Coronary artery (tissue), 2 donors: ENCODE results near the gene PTPRB.

Source experiments
- DNase-seq: peaks from one replicate; pipeline ENCODE4 v3.0.0-alpha.2; 2017; ENCODE audit warnings: low spot score
- H3K27ac ChIP-seq, 2 donors: fragments of 200-600 bp; sonication (generic); one replicate each; pipeline ENCODE4 v1.5.1; 2016 to 2019
- H3K4me3 ChIP-seq: fragments of 200-600 bp; sonication (generic); 2 replicates; pipeline ENCODE4 v1.5.1; 2016; ENCODE audit warnings: mild to moderate bottlenecking, moderate library complexity
- TF ChIP-seq, protein P1 (sequence below): fragments of 200-600 bp; sonication (generic); IDR thresholded peaks from one replicate; pipeline ENCODE4 v1.5.1; 2019; ENCODE audit warnings: antibody characterized with exemption

Gene PTPRB

DNA sequence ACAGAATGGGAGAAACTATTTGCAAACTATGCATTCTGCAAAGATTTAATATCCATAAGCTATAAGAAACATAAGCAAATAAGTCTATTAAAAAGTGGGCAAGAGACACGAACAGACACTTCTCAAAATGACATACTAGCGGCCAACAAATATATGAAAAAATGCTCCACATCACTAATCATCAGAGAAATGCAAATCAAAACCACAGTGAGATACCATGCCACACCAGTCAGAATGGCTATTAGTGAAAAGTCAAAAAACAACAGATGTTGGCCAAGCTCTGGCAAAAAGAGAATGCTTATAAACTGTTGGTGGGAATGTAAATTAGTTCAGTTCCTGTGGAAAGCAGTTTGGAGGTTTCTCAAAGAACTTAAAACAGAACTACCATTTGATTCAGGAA, 149.8 kb downstream of the PTPRB start:
- H3K4me3 ChIP-seq, result no peak overlapping the region
- no peak overlapping the region for H3K27ac ChIP-seq
- no peak for DNase-seq
- TF ChIP-seq, protein P1, sequence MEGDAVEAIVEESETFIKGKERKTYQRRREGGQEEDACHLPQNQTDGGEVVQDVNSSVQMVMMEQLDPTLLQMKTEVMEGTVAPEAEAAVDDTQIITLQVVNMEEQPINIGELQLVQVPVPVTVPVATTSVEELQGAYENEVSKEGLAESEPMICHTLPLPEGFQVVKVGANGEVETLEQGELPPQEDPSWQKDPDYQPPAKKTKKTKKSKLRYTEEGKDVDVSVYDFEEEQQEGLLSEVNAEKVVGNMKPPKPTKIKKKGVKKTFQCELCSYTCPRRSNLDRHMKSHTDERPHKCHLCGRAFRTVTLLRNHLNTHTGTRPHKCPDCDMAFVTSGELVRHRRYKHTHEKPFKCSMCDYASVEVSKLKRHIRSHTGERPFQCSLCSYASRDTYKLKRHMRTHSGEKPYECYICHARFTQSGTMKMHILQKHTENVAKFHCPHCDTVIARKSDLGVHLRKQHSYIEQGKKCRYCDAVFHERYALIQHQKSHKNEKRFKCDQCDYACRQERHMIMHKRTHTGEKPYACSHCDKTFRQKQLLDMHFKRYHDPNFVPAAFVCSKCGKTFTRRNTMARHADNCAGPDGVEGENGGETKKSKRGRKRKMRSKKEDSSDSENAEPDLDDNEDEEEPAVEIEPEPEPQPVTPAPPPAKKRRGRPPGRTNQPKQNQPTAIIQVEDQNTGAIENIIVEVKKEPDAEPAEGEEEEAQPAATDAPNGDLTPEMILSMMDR, result no peak

DNA sequence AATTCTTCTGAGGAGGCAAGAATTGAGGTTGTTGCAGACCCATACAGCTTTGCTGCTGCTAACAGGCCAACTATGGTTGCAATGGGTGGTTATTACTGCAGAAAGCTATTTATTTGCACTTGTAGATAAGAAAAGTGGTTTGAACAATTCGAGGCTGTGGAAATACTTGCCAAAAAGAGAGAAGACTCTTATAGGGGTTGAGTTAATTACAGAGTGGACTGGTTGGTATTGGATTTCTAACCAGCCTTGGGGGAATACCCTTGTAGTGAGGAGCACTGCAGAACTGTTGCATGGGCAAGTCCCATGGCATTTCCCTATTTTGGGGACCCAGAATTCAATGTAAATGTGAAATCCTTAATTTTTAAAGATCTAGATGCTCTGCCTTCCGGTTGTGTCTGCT, 150.6 kb downstream of the PTPRB start:
- Histone ChIP-seq H3K27ac (no peak overlapping the region), H3K4me3 (no peak overlapping the region)
- no peak for DNase-seq
- TF ChIP-seq, protein P1, result no peak

DNA sequence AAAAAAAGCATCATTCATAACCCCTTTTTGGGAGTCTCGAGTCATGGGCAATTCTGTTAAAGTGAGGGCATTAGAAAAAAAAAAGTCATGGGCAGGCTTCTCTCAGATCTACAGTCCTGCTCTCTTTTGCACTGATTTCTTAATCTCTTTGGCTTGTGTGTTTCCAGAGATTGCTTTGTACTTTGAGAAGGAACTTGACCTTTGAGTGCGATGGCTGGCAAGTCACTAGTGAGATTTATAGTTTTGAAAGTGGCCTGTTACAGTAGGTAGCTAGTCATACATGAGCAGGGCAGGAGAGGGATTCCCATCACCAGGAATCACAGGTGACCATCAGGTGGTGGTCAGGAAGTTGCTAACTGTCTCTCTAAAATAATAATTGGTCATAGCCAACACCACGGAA, 151.5 kb downstream of the PTPRB start:
- Histone ChIP-seq H3K4me3 (no peak overlapping the region), H3K27ac (no peak overlapping the region)
- DNase-seq, result no peak
- TF ChIP-seq, protein P1, result no peak

DNA sequence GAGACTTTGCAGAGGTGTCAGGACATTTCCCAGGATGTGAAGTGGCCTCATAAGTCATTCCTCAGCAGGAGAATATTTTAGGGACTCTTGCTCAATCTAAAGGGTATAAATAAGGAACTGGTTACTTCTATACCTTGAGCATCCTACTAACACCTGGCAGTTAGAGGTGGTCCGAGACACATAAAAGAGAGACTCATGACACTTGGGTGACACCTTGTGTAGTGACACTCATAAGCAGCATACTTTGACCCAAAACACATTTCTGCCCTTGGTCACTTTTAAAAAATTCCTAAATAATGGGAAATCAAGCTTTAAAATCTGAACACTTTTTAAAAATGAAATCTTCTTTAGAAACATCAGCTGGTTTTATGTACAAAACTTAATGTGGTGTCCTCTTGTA, 152.8 kb downstream of the PTPRB start:
- Histone ChIP-seq H3K27ac (no peak overlapping the region), H3K4me3 (no peak overlapping the region)
- TF ChIP-seq, protein P1, result no peak
- no peak for DNase-seq

DNA sequence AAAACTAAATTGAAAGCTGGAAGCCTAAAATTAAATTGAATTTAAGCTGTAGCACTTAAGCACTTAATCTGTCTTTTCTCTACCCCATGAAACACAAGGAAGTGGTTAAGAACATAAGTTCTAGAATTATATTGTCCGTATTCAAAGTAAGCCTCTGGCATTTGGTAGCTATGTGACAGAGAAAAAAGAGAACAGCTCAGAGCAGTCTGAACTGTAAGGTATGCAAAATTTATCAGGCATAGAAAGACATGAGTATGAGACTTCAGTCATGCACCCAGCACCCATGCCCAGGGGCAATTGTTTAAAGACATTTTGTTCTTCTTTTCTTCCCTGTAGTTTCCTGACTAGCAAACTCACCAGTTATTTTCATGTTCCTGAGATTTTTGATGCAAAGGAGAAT, 154.5 kb downstream of the PTPRB start:
- H3K4me3 ChIP-seq, result no peak overlapping the region
- no peak overlapping the region for H3K27ac ChIP-seq
- no peak for DNase-seq

DNA sequence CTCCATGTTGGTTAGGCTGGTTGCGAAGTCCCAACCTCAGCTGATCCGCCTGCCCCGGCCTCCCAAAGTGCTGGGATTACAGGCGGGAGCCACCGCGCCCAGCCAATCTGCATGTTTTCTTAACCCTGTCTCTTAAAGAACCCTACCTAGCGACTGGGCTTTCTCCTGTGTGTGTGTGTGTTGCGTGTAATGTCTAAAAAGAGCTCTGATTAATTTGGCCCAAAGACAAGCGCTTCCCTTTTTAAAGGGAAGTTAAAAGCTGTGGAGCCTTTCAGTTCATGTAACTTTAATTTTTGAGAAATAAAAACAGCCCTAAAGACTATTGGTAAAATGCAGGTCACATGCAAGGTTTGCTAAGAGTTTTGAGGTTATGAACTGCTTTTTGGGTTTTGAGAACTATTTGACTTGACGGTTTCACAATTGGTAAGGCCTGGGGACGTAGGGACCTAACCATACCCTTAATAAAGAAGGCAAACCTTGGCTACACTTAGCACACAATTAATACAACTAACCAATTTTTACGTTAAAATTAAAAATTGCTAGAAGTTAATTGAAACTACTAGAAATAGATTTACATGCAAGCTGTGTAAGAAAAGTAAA, 167.9 kb downstream of the PTPRB start:
- Histone ChIP-seq H3K27ac (no peak overlapping the region), H3K4me3 (no peak overlapping the region)
- DNase-seq, result no peak
- TF ChIP-seq, protein P1, result no peak

More for the DNA sequence above, 154.5 kb downstream of the PTPRB start:
- TF ChIP-seq, protein P1, result no peak

DNA sequence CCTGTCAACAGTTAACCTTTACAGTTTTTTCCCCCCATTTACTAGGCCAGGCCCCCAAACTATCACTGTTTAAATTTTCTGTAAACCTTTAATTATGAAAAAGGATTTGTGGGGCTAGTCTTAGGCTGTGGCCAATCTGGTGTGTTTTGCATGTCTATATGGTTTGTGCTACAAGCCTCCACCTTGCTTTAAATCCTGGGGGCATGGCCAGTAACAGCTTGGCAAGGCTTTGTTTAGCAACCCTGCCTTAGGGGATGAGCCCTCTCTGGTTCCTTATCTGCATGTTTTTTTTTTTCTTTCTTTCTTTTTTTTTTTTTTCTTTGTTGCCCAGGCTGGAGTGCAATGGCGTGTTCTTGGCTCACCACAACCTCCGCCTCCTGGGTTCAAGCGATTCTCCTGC, 168.5 kb downstream of the PTPRB start:
- no peak for DNase-seq
- TF ChIP-seq, protein P1, result no peak
- H3K4me3 ChIP-seq, result no peak overlapping the region

More for the DNA sequence above, 168.5 kb downstream of the PTPRB start:
- no peak overlapping the region for H3K27ac ChIP-seq
